Activated CD4-positive, CD25-positive, alpha-beta regulatory T cell treated with anti-CD3 and anti-CD28 coated beads, Interleukin-2, amount 50 U/mL, for 16 hours (primary cell): ENCODE measurements around the gene TPX2.

Experiments
- DNase-seq: peaks from one replicate; pipeline ENCODE4 v3.0.0-alpha.2; 2020; ENCODE audit warnings: low read depth, low spot score

The TPX2 gene

GRCh38 chr20:31759836-31760518 lies 20.9 kb downstream of the TPX2 start:
- DNase-seq, result no peak

- DNase-seq, result no peak
Measured at GRCh38 chr20:31760519-31761240, 21.6 kb downstream of the TPX2 start.

- no peak for DNase-seq
Measured at GRCh38 chr20:31764641-31765305, 25.7 kb downstream of the TPX2 start.

GRCh38 chr20:31767805-31768204 lies 28.7 kb downstream of the TPX2 start:
- DNase-seq, result no peak

- DNase-seq, result no peak
Measured at GRCh38 chr20:31769681-31770080, 30.6 kb downstream of the TPX2 start.

GRCh38 chr20:31770243-31770642 lies 31.2 kb downstream of the TPX2 start:
- DNase-seq, result no peak

GRCh38 chr20:31774408-31774807 lies 35.3 kb downstream of the TPX2 start:
- no peak for DNase-seq

GRCh38 chr20:31780839-31781238 lies 41.7 kb downstream of the TPX2 start:
- DNase-seq, result no peak

- no peak for DNase-seq
Measured at GRCh38 chr20:31781945-31782344, 42.9 kb downstream of the TPX2 start.

- no peak for DNase-seq
Measured at GRCh38 chr20:31784354-31785044, 45.4 kb downstream of the TPX2 start.

GRCh38 chr20:31785089-31785488 lies 46.0 kb downstream of the TPX2 start:
- DNase-seq, result no peak

GRCh38 chr20:31788578-31788977 lies 49.5 kb downstream of the TPX2 start:
- no peak for DNase-seq

GRCh38 chr20:31790401-31790800 lies 51.3 kb downstream of the TPX2 start:
- no peak for DNase-seq

GRCh38 chr20:31797364-31797763 lies 58.3 kb downstream of the TPX2 start:
- no peak for DNase-seq

- no peak for DNase-seq
Measured at GRCh38 chr20:31801508-31801907, 62.4 kb downstream of the TPX2 start.

GRCh38 chr20:31803552-31804291 lies 64.6 kb downstream of the TPX2 start:
- no peak for DNase-seq

- no peak for DNase-seq
Measured at GRCh38 chr20:31806564-31807355, 67.7 kb downstream of the TPX2 start.

- DNase-seq, result no peak
Measured at GRCh38 chr20:31808481-31808880, 69.4 kb downstream of the TPX2 start.

GRCh38 chr20:31809661-31810060 lies 70.6 kb downstream of the TPX2 start:
- no peak for DNase-seq

GRCh38 chr20:31811198-31811597 lies 72.1 kb downstream of the TPX2 start:
- no peak for DNase-seq
